ENCODE results near the gene PRELID2.

- TF ChIP-seq, protein P1, sequence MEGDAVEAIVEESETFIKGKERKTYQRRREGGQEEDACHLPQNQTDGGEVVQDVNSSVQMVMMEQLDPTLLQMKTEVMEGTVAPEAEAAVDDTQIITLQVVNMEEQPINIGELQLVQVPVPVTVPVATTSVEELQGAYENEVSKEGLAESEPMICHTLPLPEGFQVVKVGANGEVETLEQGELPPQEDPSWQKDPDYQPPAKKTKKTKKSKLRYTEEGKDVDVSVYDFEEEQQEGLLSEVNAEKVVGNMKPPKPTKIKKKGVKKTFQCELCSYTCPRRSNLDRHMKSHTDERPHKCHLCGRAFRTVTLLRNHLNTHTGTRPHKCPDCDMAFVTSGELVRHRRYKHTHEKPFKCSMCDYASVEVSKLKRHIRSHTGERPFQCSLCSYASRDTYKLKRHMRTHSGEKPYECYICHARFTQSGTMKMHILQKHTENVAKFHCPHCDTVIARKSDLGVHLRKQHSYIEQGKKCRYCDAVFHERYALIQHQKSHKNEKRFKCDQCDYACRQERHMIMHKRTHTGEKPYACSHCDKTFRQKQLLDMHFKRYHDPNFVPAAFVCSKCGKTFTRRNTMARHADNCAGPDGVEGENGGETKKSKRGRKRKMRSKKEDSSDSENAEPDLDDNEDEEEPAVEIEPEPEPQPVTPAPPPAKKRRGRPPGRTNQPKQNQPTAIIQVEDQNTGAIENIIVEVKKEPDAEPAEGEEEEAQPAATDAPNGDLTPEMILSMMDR (conservative IDR thresholded peaks at IDR 0.05): no peak
- no peak for TF ChIP-seq EZH2 (IDR thresholded peaks at IDR 0.05; ENCODE audit: low read depth)
Observed at GRCh38 chr5:145847499-145848497, 12.7 kb upstream of the PRELID2 start.

Measured in PC-9 (cell line).